Chondrocyte (in vitro differentiated cells): Measurements from ENCODE around the gene STOML1. TPM values are rescaled to one million over a fixed set of nuclear protein-coding genes. Genes with fewer than 3 reads are reported as not detected.
A peak's percentile ranks its signal among the peaks of the same experiment; 100 is the strongest.

Experiments used
- DNase-seq: peaks from one replicate; pipeline ENCODE4 v3.0.0; 2021; ENCODE audit warnings: mixed read lengths, low spot score
- H3K27ac Mint-ChIP-seq: one replicate; pipeline ENCODE4 v1.8.0; 2021; ENCODE audit warnings: mild to moderate bottlenecking, moderate library complexity, mixed read lengths; ENCODE audit not compliant: unreplicated experiment
- H3K27me3 Mint-ChIP-seq: 2 replicates; pipeline ENCODE4 v1.8.0; 2021; ENCODE audit warnings: low read depth, mixed read lengths
- H3K36me3 Mint-ChIP-seq: 2 replicates; pipeline ENCODE4 v1.8.0; 2021; ENCODE audit warnings: low read depth, mixed read lengths
- H3K4me1 Mint-ChIP-seq: 2 replicates; pipeline ENCODE4 v1.8.0; 2021; ENCODE audit warnings: low read depth, mild to moderate bottlenecking, mixed read lengths
- H3K4me3 Mint-ChIP-seq: one replicate; pipeline ENCODE4 v1.8.0; 2021; ENCODE audit warnings: mild to moderate bottlenecking, moderate library complexity, mixed read lengths; ENCODE audit not compliant: unreplicated experiment
- H3K9me3 Mint-ChIP-seq: 2 replicates; pipeline ENCODE4 v1.8.0; 2021; ENCODE audit warnings: low read depth, mixed read lengths
- total RNA-seq: library from RNA; stranded (reverse); gene quantifications from 3 replicates; pipeline ENCODE4 v1.2.1, GENCODE V29; 2021
- TF ChIP-seq, protein P1 (sequence below): fragments of 200-600 bp; sonication (generic); IDR thresholded peaks from 2 replicates; pipeline ENCODE4 v1.5.0; 2021; ENCODE audit warnings: antibody characterized with exemption, mild to moderate bottlenecking, moderate library complexity

The STOML1 gene
- total RNA-seq, 1 donor from 2014 or later: 18.9 TPM

DNA sequence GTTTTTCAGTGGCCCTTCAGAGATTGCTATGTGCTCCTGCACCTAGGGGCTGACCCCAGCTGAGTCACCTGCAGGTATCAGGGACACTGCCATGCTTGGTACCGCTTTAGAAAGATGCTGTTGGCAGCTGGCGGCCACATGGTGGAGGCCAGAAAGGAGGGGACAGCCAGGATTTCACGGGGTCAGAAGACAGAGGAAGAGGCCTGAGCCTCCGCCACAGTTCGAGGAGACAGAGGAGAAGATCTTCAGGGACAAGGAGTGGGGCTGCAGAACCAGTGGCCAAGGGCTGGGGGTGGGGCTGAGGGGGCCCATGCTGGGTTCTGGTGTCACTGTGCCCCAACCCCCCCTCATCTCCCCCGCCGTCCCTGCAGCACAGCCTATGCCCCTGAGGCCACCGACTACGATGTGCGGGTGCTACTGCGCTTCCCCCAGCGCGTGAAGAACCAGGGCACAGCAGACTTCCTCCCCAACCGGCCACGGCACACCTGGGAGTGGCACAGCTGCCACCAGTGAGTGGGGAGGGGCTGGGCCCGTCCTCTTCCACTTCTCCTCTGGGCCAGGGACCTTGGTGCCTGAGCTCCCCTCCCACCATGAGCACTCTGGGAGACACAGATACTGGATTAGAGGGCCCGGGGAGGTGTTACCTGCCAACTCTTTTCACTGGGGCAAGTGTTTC lies 45.9 kb downstream of the STOML1 start:
- peaks cover 41% of the 10 kb centered on the region for H3K36me3 Mint-ChIP-seq
- H3K4me1 Mint-ChIP-seq: peaks cover 67% of the 10 kb centered on the region
- TF ChIP-seq, protein P1, sequence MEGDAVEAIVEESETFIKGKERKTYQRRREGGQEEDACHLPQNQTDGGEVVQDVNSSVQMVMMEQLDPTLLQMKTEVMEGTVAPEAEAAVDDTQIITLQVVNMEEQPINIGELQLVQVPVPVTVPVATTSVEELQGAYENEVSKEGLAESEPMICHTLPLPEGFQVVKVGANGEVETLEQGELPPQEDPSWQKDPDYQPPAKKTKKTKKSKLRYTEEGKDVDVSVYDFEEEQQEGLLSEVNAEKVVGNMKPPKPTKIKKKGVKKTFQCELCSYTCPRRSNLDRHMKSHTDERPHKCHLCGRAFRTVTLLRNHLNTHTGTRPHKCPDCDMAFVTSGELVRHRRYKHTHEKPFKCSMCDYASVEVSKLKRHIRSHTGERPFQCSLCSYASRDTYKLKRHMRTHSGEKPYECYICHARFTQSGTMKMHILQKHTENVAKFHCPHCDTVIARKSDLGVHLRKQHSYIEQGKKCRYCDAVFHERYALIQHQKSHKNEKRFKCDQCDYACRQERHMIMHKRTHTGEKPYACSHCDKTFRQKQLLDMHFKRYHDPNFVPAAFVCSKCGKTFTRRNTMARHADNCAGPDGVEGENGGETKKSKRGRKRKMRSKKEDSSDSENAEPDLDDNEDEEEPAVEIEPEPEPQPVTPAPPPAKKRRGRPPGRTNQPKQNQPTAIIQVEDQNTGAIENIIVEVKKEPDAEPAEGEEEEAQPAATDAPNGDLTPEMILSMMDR: no peak
- H3K4me3 Mint-ChIP-seq: no peak overlapping the region
- DNase-seq: peak; percentile 64
- no peaks in the 10 kb centered on the region for H3K9me3 Mint-ChIP-seq
- no peaks in the 10 kb centered on the region for H3K27me3 Mint-ChIP-seq
- H3K27ac Mint-ChIP-seq: no peak overlapping the region

DNA sequence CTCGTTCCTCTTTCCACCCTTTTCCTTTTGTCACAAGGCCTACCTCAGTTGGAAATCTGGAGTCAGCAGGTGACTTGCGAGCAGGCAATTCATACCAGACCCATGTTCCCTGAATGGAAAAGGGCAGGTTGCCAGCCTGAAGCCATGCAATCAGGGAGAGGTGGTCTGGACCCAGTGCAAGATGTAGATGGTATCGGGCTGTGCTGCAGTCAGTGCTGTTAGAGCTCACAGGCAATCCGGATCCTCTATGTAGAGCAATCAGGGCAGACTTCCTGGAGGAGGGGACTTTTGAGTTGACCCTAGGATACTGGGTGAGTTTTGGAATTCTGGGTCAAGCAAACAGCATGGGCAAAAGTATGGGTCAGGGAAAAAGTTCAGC lies 47.0 kb downstream of the STOML1 start:
- TF ChIP-seq, protein P1: no peak
- Mint-ChIP-seq H3K4me3 (no peak overlapping the region), H3K36me3 (peaks cover 37% of the 10 kb centered on the region), H3K9me3 (no peaks in the 10 kb centered on the region), H3K27me3 (no peaks in the 10 kb centered on the region), H3K27ac (peak overlapping the region; percentile 90), H3K4me1 (peaks cover 67% of the 10 kb centered on the region)
- no peak for DNase-seq

GRCh38 chr15:73944161-73945129 lies 47.6 kb downstream of the STOML1 start:
- H3K4me3 Mint-ChIP-seq: no peak overlapping the region
- DNase-seq: no peak
- H3K27me3 Mint-ChIP-seq: no peaks in the 10 kb centered on the region
- H3K4me1 Mint-ChIP-seq: peaks cover 67% of the 10 kb centered on the region
- TF ChIP-seq, protein P1: no peak
- H3K9me3 Mint-ChIP-seq: no peaks in the 10 kb centered on the region
- H3K36me3 Mint-ChIP-seq: peaks cover 36% of the 10 kb centered on the region
- peak overlapping the region; percentile 90 for H3K27ac Mint-ChIP-seq

DNA sequence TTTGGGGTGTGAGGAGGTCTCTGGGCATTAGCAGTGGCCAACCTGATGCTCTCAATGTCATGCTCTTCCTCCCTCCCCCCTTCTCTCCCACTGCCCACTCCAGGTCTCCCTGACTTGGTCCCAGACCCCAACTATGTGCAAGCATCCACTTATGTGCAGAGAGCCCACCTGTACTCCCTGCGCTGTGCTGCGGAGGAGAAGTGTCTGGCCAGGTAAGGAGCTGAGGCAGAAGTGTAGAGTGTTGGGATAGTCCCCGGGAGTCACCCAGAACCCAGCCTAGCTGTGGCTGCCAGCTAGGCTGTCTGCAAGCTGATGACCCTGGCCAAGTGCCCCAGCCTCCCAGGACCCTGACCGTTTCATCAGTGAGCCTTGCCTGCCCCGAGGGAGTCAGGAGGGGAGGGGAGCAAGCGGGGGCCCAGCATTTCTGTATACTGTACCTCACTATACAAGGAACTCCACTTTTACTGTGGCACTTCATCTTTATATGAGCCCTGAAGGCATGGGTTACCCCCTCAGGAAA lies 49.3 kb downstream of the STOML1 start:
- Mint-ChIP-seq H3K27ac (peak overlapping the region; percentile 97), H3K4me1 (peaks cover 77% of the 10 kb centered on the region)

More for the DNA sequence above, 49.3 kb downstream of the STOML1 start:
- TF ChIP-seq, protein P1: no peak
- DNase-seq: peak; percentile 34
- H3K27me3 Mint-ChIP-seq: no peaks in the 10 kb centered on the region
- H3K36me3 Mint-ChIP-seq: peaks cover 25% of the 10 kb centered on the region
- H3K9me3 Mint-ChIP-seq: no peaks in the 10 kb centered on the region
- H3K4me3 Mint-ChIP-seq: no peak overlapping the region
